Stimulated activated CD4-positive, alpha-beta T cell treated with anti-CD3 and anti-CD28 coated beads, Interleukin-1b, Interleukin-23, amount 100 ng/mL, for 48 hours (primary cell): ENCODE measurements around the gene LARGE1.

Source experiments
- DNase-seq: peaks from one replicate; pipeline ENCODE4 v3.0.0-alpha.2; 2020

The LARGE1 gene

DNA sequence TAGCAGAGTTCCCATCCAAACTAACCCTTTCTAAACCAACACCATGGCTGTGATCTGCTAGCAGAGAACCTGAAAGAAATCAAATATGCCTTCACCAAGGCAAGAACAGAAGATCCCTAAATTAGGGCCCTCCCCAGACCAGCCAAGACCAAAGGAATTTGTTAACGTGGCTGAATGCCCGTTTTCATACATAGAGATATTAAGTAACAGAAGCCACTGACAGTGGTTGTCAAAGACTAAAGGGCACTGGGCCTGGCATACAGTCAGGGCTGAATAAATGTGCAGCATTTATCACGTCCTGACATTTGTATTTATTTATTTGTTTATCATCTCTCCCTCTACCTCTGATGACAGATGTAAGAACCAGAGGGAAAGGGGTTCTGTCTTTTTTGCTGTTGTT lies 271.8 kb downstream of the LARGE1 start:
- no peak for DNase-seq

DNA sequence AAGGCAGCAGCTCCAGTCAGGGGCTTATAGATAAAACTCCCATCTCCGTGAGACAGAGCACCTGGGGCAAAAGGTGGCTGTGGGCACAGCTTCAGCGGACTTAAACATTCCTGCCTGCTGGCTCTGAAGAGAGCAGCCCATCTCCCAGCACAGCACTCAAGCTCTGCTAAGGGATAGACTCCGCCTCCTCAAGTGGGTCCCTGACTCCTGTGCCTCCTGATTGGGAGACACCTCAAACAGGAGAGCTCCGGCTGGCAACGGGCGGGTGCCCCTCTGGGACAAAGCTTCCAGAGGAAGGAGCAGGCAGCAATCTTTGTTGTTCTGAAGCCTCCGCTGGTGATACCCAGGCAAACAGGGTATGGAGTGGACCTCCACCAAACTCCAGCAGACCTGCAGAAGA lies 279.4 kb downstream of the LARGE1 start:
- no peak for DNase-seq

DNA sequence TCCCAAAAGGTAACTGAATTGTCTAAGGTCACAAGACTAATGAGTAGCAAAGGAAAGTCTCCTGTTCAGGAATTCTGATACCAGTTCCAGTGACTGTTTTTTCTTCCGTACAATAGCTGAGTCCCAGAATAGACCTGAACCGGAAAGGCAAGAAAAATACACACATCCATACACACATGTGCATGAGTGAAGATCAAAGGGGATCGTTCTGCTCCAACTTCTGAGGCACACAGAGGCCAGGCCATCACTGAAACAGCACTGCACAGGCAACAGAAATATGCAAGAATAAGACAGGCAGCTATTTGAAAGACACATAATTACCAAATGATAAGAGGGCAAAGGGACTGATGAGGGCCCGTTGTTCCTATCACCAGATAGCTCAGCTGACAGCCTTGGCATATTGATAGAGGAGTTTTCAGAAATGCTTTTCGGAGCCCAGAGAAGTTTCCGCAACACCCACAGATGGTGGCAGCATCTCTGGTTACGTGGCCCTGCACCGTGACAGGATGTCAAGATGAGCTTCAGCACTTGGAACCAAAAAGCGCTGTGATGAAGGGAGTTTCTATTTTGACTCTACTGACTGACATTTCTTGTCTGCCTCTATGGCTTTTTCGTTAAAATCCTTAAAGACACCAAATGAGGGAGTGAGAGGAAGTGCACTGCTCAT lies 280.6 kb downstream of the LARGE1 start:
- DNase-seq, result no peak

DNA sequence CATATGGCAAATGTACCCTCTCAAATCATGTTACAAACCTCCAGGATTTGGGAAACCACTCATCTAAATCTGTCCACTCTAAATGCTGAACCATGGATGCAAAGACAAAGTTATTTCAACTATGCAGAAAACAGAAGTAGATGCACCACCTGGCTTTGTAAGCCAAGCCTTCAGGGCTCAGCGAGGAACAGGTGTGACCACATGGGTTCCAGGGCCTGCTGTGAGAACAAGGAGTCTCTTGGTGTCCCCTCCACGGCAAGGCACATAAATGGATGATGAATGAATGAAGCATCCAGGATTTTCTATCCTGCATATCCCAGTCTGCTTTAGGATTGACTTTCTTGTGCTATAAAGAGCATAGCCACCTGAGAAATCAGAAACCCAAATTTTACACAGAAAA lies 284.5 kb downstream of the LARGE1 start:
- no peak for DNase-seq

- DNase-seq, result no peak
These were observed 288.5 kb downstream of the LARGE1 start for GRCh38 chr22:33631777-33632176.

DNA sequence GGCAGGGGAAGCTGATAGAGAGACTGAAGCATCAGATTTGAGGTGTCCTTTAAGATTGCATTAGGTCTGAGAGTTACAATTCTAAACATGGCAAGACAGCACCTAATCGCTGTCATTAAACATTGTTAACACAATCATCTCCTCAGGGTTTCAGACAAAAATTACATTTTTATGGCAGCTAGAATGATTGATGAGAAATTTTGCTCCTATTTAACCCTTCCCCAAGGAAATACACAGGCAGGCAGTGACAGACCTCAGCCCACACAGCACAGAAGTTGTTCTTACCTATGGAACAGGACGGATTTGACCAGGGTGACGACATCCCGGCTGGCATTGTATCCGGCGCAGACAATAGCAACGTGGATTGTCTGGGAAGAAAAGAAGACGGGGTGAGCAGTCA lies 294.3 kb downstream of the LARGE1 start:
- no peak for DNase-seq

DNA sequence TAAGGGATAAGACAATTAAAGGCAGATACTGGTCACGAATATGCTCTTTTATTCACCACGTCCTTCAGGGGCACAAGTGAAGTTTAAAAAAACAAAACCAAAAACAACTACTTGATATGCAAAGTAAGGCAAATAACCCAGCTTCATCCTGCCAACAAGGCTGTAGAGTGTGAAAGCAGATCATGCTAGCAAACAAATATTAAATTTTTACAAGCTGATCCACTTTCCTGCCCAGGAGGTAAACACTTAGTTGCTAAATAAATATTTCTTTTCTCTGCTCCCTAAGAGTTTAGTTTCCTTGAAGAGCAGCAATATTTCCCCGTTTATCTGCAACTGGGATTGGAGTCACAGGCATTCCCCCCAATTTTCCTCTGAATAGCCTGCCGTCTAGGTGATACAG lies 300.2 kb downstream of the LARGE1 start:
- no peak for DNase-seq

DNA sequence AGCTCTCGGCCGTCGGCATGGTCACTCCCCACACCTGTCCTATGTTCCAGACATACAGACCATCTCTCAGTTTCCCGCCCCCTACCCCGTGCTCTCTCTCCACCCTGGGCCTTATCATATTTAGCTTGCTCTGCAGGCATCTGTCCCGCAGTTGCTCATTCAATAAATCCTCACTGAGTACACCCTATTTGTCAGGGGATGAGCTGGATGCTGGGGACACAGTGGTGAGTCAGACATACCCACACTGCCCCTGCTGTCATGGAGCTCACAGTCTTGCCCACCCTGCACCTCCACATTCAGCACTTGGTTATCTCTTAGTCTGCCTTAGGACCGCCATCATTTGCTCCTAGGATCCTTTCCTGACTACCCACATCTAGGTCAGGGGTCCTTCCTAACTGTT lies 313.8 kb downstream of the LARGE1 start:
- DNase-seq, result no peak

- no peak for DNase-seq
These were observed 314.6 kb downstream of the LARGE1 start for GRCh38 chr22:33605666-33606065.

DNA sequence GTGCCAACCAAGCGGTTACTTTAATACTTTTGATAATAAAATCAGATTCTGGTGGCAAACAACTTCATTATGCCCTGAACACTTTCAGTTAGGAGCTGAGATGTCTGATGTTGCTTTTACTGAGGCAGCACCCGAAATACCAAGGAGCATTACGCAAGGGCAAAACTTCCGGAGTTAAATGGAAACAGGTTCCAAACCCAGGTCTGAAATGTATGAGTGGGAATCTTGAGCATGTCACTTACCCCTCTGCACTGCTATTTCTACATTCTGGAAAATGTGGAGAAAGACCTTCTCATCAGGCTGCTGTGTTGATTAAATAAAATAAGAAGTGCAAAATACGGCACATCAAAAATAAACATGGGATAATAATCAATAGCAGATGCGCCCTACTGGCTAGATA lies 315.1 kb downstream of the LARGE1 start:
- DNase-seq, result no peak

GRCh38 chr22:33601062-33601461 lies 319.2 kb downstream of the LARGE1 start:
- no peak for DNase-seq

DNA sequence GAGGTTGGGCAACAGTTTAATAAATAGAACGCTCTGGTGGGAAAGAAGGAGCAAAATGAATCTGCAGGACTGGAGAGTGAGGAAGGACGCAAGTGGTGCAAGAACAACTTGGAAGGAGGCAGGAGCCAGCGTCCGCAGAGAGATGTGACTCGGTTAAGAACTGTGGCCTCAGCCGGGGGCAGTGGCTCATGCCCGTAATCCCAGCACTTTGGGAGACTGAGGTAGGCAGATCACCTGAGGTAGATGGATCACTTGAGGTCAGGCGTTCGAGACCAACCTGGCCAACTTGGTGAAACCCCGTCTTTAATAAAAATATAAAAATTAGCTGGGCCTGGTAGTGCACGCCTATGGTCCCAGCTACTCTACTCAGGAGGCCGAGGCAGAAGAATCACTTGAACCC lies 319.7 kb downstream of the LARGE1 start:
- no peak for DNase-seq

GRCh38 chr22:33600113-33600512 lies 320.2 kb downstream of the LARGE1 start:
- no peak for DNase-seq

- DNase-seq, result no peak
These were observed 320.7 kb downstream of the LARGE1 start for GRCh38 chr22:33599596-33599995.

DNA sequence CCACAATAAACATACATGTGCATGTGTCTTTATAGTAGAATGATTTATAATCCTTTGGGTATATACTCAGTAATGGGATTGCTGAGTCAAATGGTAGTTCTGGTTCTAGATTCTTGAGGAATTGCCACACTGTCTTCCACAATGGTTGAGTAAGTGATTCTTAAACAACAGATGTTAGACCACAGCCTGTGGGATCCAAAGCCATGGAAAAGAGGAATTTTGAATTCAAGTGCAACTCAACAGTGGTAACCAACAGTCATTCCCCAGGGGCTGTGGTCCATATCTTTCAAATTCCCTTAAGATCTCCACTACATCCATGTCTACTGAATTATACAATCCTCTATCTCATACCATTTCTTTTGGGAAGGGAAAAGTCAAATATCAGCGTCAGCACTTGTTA lies 321.5 kb downstream of the LARGE1 start:
- no peak for DNase-seq

- no peak for DNase-seq
These were observed 322.8 kb downstream of the LARGE1 start for GRCh38 chr22:33597274-33597985.

DNA sequence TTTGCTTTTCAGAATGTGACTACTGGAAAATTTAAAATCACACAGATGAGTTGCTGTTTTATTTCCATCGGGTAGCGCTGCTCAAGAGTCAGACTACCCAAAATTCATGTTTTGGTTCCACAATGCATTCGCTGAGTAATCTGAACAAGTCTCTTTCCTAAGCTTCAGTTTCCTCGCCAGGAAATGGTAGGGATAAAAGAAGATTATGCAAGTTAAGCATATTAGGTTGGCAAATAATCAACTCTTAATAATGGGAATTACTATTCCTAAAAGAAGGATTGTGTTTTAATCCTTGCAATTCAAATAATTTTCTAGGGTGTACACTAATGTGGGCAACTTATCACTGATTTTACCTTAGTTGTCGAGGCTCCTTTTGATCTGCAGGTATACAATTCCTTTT lies 326.5 kb downstream of the LARGE1 start:
- DNase-seq, result no peak

- no peak for DNase-seq
These were observed 328.3 kb downstream of the LARGE1 start for GRCh38 chr22:33591946-33592345.

- no peak for DNase-seq
These were observed 331.0 kb downstream of the LARGE1 start for GRCh38 chr22:33589297-33589696.

DNA sequence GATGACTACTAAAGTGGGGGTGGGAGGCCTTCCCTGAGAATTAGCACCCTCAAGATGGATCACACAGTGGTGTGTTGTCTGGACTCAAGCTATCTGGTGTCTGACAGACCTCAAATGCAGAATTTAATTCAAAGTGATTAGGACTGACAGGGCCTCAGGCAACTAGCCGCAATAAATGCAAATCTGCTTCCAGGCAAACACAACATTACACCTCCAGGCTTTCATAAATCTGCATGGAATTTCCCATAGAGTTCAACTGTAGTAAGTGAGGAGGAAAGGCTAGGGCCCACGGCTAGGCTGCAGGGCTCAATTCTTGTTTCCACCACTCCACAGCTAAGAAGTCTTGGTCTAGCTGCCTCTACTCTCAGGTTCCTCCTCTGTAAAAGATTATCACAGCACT lies 331.4 kb downstream of the LARGE1 start:
- no peak for DNase-seq

DNA sequence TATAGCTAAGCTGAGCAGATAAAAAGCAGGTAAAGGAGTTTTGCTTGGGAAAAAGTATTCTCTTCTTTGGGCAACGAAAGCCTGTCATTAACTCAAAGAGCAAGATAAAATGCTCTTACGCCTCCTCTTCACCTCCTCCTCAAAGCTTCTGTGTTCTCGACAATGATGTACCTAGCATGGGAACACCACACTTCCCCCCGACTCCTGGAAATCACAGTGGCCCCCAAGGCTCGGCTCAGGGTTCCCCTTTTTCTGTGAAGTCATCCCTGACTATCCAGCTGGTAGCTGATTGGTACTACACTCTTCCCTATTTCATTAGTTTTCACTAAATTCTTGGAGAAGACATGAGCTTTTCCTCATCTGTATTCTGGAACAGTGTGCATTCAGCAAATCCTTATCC lies 336.1 kb downstream of the LARGE1 start:
- no peak for DNase-seq

GRCh38 chr22:33582822-33583400 lies 337.4 kb downstream of the LARGE1 start:
- DNase-seq, result no peak

GRCh38 chr22:33580310-33580709 lies 340.0 kb downstream of the LARGE1 start:
- DNase-seq, result no peak

DNA sequence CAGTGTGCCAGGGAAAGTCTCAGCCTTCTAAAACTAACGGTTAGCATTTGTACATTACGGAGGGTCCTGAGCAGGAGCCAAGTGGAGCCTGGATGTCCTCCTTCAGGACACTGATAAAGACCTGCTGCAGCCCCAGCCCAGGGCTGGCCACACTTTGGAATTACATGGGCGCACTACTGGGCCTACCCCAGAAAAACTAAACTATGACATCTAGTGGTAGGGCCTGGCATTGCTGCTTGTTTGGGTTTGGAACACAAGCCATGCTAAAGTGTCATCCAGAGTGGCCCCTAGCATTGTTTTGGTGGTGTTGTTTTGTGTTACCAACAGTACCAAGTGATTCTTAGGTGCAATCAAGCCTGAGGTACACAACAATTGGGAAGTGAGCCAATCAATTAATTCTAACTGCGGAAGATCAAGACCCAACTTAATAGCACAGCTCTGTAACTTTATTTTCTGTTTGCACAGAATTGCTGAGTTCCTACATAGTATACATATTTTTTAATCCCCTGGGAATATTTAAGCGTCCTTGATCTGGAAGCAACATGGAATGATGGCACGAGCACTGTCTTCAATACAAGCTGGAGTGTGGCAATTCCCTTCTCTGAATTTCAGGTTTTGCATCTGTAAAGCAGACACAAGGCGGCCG lies 340.7 kb downstream of the LARGE1 start:
- DNase-seq, result peak; percentile 15
